Stimulated activated CD8-positive, alpha-beta memory T cell treated with anti-CD3 and anti-CD28 coated beads, Interleukin-15, amount 100 ng/mL, for 48 hours (primary cell): Measurements from ENCODE around the gene PCDHGC4.

Source experiments
- DNase-seq, 2 donors: peaks; one replicate each; pipeline ENCODE4 v3.0.0-alpha.2; 2020; ENCODE audit warnings: low read depth in 2 of 2

The PCDHGC4 gene

GRCh38 chr5:141484641-141485311, at the start of gene PCDHGC4:
Gene PCDHGC4, plus strand, starts transcription at chr5:141485030. Its CDS starts 144 bp downstream, at chr5:141485174.
- DNase-seq = no peak

DNA sequence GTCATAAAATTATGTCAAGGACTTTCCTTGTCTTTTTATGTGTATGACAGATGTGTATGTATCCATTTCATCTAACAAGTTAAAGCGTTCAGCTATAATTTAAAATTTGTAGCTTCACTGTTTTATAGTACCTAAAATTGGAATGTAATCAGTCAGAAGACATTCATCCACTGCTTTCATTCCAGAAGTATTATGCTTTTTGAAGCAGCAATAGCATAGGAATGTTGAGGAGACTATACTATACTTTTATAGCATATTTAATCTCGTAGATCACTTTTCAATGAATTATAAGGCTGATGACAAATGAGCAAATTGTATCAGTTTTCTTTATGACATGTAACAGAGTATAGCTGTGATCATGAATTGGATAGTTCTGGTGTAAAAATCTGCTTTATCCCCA, 47.6 kb upstream of the PCDHGC4 start:
- DNase-seq = no peak

GRCh38 chr5:141439411-141440141, 45.3 kb upstream of the PCDHGC4 start:
- no peak for DNase-seq

DNA sequence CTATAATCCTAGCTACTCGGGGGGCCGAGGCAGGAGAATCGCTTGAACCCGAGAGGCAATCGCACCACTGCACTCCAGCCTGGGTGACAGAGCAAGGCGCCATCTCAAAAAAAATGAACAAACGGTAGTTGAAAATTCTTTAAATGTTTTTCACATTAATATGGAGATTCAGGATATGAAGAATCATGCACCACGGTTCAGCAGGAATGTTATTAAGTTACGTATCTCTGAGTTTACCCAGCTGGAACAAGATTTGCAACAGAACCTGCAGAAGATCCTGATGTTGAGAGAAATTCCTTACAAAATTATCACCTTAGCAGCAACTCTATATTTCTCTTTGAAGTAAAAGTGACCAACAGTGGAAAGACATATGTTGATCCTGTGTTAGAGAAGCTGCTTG, 44.5 kb upstream of the PCDHGC4 start:
- no peak for DNase-seq

DNA sequence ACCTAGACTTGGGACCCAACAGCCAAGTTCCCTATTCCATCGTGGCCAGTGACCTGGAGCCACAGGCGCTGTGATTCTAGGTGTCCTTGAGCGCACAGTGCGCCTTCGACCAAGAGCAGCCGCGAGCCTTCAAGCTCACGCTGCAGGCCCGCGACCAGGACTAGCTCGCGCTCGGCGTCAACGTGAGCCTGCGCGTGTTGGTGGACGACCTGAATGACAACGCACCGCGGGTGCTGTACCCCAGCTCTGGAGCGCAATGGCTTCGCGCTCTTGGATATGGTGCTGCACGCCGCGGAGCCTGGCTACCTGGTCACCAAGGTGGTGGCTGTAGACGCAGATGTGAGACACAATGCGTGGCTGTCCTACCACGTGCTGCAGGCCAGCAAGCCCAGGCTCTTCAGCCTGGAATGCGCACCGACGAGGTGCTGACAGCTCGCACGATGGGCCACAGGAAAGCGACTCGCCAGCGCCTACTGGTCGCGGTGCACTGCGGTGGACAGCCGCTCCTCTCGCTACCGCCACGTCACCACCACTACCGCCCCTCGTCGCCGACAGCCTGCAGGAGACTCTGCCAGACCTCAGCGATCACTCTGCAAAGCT, 43.2 kb upstream of the PCDHGC4 start:
- no peak for DNase-seq

- no peak for DNase-seq
Measured at GRCh38 chr5:141465351-141465750, 19.5 kb upstream of the PCDHGC4 start.

- DNase-seq = peak; percentile 27 to 35
Measured at GRCh38 chr5:141475625-141476131, 9.2 kb upstream of the PCDHGC4 start, which contains the start of gene PCDHGC3. Gene PCDHGC3, plus strand, starts transcription at chr5:141475966. Its CDS starts 151 bp downstream, at chr5:141476117.

DNA sequence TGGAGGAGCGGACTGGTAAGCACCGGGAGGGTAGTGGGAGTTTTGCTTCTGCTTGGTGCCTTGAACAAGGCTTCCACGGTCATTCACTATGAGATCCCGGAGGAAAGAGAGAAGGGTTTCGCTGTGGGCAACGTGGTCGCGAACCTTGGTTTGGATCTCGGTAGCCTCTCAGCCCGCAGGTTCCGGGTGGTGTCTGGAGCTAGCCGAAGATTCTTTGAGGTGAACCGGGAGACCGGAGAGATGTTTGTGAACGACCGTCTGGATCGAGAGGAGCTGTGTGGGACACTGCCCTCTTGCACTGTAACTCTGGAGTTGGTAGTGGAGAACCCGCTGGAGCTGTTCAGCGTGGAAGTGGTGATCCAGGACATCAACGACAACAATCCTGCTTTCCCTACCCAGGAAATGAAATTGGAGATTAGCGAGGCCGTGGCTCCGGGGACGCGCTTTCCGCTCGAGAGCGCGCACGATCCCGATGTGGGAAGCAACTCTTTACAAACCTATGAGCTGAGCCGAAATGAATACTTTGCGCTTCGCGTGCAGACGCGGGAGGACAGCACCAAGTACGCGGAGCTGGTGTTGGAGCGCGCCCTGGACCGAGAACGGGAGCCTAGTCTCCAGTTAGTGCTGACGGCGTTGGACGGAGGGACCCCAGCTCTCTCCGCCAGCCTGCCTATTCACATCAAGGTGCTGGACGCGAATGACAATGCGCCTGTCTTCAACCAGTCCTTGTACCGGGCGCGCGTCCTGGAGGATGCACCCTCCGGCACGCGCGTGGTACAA, 8.5 kb upstream of the PCDHGC4 start:
- DNase-seq = no peak

DNA sequence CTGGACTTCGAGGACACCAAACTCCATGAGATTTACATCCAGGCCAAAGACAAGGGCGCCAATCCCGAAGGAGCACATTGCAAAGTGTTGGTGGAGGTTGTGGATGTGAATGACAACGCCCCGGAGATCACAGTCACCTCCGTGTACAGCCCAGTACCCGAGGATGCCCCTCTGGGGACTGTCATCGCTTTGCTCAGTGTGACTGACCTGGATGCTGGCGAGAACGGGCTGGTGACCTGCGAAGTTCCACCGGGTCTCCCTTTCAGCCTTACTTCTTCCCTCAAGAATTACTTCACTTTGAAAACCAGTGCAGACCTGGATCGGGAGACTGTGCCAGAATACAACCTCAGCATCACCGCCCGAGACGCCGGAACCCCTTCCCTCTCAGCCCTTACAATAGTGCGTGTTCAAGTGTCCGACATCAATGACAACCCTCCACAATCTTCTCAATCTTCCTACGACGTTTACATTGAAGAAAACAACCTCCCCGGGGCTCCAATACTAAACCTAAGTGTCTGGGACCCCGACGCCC, 7.7 kb upstream of the PCDHGC4 start:
- DNase-seq = no peak

DNA sequence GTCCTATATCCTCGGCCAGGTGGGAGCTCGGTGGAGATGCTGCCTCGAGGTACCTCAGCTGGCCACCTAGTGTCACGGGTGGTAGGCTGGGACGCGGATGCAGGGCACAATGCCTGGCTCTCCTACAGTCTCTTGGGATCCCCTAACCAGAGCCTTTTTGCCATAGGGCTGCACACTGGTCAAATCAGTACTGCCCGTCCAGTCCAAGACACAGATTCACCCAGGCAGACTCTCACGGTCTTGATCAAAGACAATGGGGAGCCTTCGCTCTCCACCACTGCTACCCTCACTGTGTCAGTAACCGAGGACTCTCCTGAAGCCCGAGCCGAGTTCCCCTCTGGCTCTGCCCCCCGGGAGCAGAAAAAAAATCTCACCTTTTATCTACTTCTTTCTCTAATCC, 7.0 kb upstream of the PCDHGC4 start:
- DNase-seq = no peak

DNA sequence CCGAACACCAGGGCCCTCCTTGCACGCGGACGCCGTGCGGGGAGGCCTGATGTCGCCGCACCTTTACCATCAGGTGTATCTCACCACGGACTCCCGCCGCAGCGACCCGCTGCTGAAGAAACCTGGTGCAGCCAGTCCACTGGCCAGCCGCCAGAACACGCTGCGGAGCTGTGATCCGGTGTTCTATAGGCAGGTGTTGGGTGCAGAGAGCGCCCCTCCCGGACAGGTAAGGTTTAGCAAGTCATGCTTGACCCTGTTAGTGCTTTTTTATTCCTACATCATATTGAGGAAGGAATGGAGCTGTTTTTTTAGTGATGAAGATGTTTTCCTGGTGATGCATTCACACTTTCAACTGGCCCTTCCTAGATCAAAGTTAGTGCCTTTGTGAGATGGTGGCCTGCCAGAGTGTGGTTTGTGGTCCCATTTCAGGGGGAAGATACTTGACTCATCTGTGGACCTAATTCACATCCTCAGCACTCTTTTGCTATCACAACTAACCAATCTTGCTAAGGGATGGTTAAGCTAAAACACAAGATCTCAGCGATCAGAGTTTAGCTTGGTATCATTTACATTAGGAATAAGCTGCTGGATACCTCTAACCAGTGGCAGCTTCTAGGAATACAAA, 6.4 kb upstream of the PCDHGC4 start:
- DNase-seq = no peak

DNA sequence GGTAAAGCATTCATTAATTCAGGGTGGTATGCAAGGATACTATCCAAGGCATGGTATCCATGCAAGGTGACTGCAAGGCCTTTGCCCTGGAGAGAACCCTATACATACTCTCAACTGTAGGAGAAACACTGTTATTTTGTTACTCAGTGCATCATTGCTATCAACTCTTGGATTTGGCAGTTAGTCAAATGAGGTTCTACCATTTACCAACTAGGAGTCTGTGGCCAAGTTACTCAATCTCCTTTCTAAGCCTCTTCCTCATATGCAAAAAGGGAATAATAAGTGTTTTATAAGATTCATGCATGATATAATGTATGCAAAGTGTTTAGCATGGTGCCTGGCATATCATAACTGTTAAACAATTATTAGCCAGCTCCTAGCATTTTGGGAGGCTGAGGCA, 5.1 kb upstream of the PCDHGC4 start:
- no peak for DNase-seq

DNA sequence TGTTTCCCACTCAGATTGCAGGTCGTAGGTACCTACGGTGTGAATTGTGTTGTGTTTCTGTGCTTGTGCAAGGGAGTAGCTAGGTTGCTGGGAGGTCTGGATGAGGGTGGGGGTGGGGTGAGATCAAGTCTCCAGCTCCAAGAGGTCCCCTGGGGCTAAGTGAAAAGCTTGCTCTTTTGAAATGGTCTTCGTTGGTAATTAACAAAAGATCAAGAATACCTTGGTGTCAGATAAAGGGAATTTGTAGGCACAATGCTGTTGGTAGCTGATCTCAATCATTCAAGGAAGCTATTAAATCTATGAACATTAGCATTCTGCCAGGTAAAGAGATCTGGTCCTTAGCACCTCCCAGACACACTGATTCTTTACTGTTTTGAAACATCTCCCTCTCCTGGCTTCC, 928 bp upstream of the PCDHGC4 start:
- DNase-seq = no peak

GRCh38 chr5:141484310-141484640, 555 bp upstream of the PCDHGC4 start:
- DNase-seq = no peak

GRCh38 chr5:141485321-141486055, 658 bp downstream of the PCDHGC4 start:
- DNase-seq = no peak

- no peak for DNase-seq
Measured at GRCh38 chr5:141486091-141486490, 1.3 kb downstream of the PCDHGC4 start.

DNA sequence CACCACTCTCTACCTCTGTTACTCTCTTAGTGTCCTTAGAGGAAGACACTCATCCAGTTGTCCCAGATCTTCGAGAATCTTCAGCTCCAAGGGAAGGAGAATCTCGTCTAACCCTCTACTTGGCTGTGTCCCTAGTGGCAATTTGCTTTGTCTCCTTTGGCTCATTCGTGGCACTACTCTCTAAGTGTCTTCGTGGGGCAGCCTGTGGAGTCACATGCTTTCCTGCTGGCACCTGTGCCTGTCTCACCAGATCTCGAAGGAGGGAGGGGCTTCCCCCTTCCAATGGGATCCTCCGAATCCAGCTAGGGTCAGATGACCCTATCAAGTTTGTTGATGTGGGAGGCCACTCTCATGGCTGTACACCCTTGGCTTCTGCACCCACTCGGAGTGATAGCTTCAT, 2.3 kb downstream of the PCDHGC4 start:
- no peak for DNase-seq

- DNase-seq = no peak
Measured at GRCh38 chr5:141488591-141489561, 4.0 kb downstream of the PCDHGC4 start, which contains the start of gene PCDHGC5. Gene PCDHGC5, plus strand, starts transcription at chr5:141489081. Its CDS starts 160 bp downstream, at chr5:141489241.

- DNase-seq = no peak
Measured at GRCh38 chr5:141489841-141490240, 5.0 kb downstream of the PCDHGC4 start.
